ENCODE measurements around the gene ZNF563. TPM values are rescaled to one million over a fixed set of nuclear protein-coding genes. Genes with fewer than 3 reads are reported as not detected.
A peak's percentile ranks its signal among the peaks of the same experiment; 100 is the strongest.

The ZNF563 gene
- total RNA-seq, 4 donors from 2014 or later = 1.6 to 7.6 (median 5.5) TPM

DNA sequence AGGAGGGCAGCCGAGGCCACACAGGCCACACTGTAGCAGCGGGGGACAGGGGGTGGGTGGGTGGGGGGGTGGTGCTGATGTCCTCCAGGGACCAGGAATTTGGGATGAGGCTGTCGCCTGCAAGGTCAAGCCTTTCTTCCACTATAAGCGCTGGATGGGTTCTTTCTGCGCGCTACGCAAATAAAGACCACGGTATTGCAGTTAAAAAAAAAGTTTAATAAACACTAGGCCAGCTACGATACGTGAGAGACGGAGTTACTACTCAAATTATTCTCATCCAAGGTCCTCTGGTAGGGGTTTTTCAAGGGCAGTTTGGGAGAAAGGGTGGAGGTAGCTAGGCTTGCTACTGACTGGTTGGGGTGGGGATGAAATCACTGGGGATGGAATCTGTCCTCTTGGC is 38.2 kb downstream of the ZNF563 start:
- 36 to 43% methylated on average over 5 to 10 of the region's 11 CpGs for WGBS, 2 donors (ENCODE audit: low coverage in 1 of 2)
- H3K27ac ChIP-seq = peak overlapping the region; percentile 47 to 94 (median 92)
- ATAC-seq = no peak
- H3K4me1 ChIP-seq = peaks cover 0 to 43% (median 10%) of the 10 kb centered on the region in 3 donors
- no peaks in the 10 kb centered on the region for H3K9me3 ChIP-seq
- TF ChIP-seq POLR2A (IDR thresholded peaks at IDR 0.05) = no peak
- no peak for TF ChIP-seq EP300 (IDR thresholded peaks at IDR 0.05)
- no peak for TF ChIP-seq POLR2AphosphoS5 (IDR thresholded peaks at IDR 0.05)
- TF ChIP-seq, protein P1, sequence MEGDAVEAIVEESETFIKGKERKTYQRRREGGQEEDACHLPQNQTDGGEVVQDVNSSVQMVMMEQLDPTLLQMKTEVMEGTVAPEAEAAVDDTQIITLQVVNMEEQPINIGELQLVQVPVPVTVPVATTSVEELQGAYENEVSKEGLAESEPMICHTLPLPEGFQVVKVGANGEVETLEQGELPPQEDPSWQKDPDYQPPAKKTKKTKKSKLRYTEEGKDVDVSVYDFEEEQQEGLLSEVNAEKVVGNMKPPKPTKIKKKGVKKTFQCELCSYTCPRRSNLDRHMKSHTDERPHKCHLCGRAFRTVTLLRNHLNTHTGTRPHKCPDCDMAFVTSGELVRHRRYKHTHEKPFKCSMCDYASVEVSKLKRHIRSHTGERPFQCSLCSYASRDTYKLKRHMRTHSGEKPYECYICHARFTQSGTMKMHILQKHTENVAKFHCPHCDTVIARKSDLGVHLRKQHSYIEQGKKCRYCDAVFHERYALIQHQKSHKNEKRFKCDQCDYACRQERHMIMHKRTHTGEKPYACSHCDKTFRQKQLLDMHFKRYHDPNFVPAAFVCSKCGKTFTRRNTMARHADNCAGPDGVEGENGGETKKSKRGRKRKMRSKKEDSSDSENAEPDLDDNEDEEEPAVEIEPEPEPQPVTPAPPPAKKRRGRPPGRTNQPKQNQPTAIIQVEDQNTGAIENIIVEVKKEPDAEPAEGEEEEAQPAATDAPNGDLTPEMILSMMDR (IDR thresholded peaks at IDR 0.05) = no peak
- peak overlapping the region; percentile 71 to 92 for H3K4me3 ChIP-seq
- H3K27me3 ChIP-seq = no peaks in the 10 kb centered on the region
- no peaks in the 10 kb centered on the region for H3K36me3 ChIP-seq

DNA sequence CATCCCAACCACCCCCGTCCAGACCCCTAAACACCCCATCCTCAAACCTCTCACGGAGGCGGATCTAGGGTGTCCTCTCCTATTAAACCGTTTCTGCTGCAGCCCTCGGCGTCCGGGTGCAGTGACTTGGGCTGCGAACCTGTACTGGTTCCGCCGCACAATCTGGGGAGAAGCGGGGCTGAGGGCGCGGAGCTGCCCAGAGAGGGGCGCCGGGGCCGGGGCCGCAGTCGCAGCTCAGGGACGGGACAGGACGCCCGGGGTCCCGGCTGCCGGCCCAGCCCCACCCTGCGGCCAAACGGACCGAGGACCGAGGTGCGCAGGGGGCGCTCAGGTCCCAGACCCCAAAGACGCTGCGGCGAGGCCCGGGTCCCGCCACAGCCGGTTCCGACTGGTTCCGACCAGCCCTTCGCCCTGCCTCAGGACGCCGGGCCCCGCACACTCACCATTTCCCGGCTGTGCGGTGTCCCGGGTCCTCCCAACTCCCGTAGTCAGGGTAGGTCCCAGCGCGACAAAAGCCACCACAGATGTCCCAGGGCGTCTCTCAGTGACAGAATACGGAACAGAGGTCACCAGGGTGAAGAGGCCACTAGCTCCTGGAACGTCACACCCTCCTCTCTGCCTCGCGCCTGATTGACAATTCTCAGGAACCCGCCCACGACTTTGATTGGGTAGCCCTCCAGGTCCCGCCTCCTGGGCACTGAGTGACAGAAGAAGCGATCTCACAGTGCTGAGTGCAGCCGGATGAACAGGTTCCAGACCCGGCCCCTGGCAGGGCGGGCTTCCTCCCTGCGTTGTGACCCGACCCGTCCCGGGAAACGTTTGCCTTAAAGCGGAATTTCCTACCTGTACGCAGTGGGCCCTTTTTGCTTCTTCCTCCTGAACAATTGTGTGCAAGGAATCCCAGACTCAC is 38.9 kb downstream of the ZNF563 start, which contains the start of gene ZNF44:
Gene ZNF44, minus strand, starts transcription at position 635 of the 910 bp plus-strand sequence. Its CDS starts 189 bp downstream, at position 446.
- Histone ChIP-seq H3K27ac (peak within 1 kb of the TSS; percentile 89 to 94 (median 92)), H3K4me1 (peaks cover 0 to 50% (median 15%) of the 10 kb centered on the region in 3 donors), H3K9me3 (no peaks in the 10 kb centered on the region), H3K27me3 (no peaks in the 10 kb centered on the region), H3K4me3 (peak within 1 kb of the TSS; percentile 71 to 92), H3K36me3 (no peaks in the 10 kb centered on the region)
- 0% methylated on average over 10 of the region's 66 CpGs; no CpG with 5 or more reads in 1 of the 2 donors for WGBS, 2 donors (ENCODE audit: low coverage in 1 of 2)
- peak; percentile 99 for ATAC-seq
- TF ChIP-seq POLR2A (IDR thresholded peaks at IDR 0.05) (peak; percentile 36 to 47), POLR2AphosphoS5 (IDR thresholded peaks at IDR 0.05) (peak; percentile 72), EP300 (IDR thresholded peaks at IDR 0.05) (no peak)

DNA sequence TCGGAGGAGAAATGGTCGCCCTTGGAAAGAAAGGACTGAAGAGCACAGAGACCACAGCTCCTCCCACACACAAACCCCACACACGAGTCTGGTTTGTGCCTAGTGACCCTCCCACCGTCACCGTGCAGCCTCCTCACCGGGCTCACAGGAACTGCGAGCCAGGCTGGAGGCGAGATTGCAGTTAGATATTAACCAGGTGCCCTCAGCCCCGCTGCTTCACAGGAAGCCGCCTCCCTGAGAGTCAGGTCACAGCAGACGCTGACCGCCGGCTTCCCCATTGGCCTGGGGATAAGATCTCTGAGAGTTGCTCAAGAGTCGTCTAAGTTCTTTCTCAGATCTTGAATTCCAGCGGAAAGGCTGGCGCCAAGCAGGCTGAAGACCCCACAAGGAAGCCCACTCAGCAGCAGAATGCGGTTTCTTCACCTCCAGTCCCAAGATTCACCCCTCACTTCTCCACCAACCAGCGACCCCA is 39.6 kb downstream of the ZNF563 start:
- ATAC-seq = peak; percentile 47
- Histone ChIP-seq H3K4me1 (peaks cover 0 to 57% (median 19%) of the 10 kb centered on the region in 3 donors), H3K27me3 (no peaks in the 10 kb centered on the region), H3K36me3 (no peaks in the 10 kb centered on the region), H3K4me3 (peak overlapping the region; percentile 71 to 92), H3K27ac (peak overlapping the region; percentile 89 to 94 (median 92)), H3K9me3 (no peaks in the 10 kb centered on the region)
- no peak for TF ChIP-seq EP300 (IDR thresholded peaks at IDR 0.05)
- peak; percentile 63 for TF ChIP-seq POLR2AphosphoS5 (IDR thresholded peaks at IDR 0.05)
- TF ChIP-seq, protein P1 (IDR thresholded peaks at IDR 0.05) = no peak
- no peak for TF ChIP-seq POLR2A (IDR thresholded peaks at IDR 0.05)
- 0 to 2% methylated on average over 4 to 7 of the region's 18 CpGs for WGBS, 2 donors (ENCODE audit: low coverage in 1 of 2)

DNA sequence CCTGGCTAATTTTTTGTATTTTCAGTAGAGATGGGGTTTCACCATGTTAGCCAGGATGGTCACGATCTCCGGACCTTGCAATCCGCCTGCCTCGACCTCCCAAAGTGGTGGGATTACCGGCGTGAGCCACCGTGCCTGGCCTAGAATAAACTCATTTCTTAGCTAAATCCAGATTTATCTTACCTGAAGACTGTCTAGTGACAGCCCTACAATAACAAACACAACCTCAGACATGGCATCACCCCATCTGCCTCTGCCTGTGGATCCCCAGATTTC is 43.7 kb downstream of the ZNF563 start:
- TF ChIP-seq, protein P1 (IDR thresholded peaks at IDR 0.05) = no peak
- TF ChIP-seq EP300 (IDR thresholded peaks at IDR 0.05) (no peak), POLR2A (IDR thresholded peaks at IDR 0.05) (no peak), POLR2AphosphoS5 (IDR thresholded peaks at IDR 0.05) (no peak)
- H3K9me3 ChIP-seq = no peaks in the 10 kb centered on the region
- no peak for ATAC-seq
- peaks cover 0 to 58% (median 15%) of the 10 kb centered on the region in 3 donors for H3K4me1 ChIP-seq
- H3K27ac ChIP-seq = peak overlapping the region in 3 of 4 donors; percentile 51 to 55 (median 52)
- H3K36me3 ChIP-seq = peaks cover 0 to 7% of the 10 kb centered on the region in 2 donors
- H3K27me3 ChIP-seq = no peaks in the 10 kb centered on the region
- WGBS, 2 donors (ENCODE audit: low coverage in 1 of 2) = 87% methylated on average over 3 of the region's 7 CpGs; no CpG with 5 or more reads in 1 of the 2 donors
- no peak overlapping the region for H3K4me3 ChIP-seq

- H3K27ac ChIP-seq = no peak overlapping the region
- peaks cover 0 to 13% of the 10 kb centered on the region in 2 donors for H3K36me3 ChIP-seq
- H3K27me3 ChIP-seq = no peaks in the 10 kb centered on the region
- no peak for ATAC-seq
- no peak for TF ChIP-seq POLR2AphosphoS5 (IDR thresholded peaks at IDR 0.05)
- TF ChIP-seq POLR2A (IDR thresholded peaks at IDR 0.05) = no peak
- no peak for TF ChIP-seq EP300 (IDR thresholded peaks at IDR 0.05)
- TF ChIP-seq, protein P1 (IDR thresholded peaks at IDR 0.05) = no peak
- WGBS, 2 donors (ENCODE audit: low coverage in 1 of 2) = 64% methylated on average over 1 of the region's 1 CpG; no CpG with 5 or more reads in 1 of the 2 donors
- H3K4me3 ChIP-seq = no peak overlapping the region
- H3K4me1 ChIP-seq = peaks cover 0 to 51% (median 12%) of the 10 kb centered on the region in 3 donors
- peaks cover 0 to 5% (median 0%) of the 10 kb centered on the region in 3 donors for H3K9me3 ChIP-seq
These were observed 45.4 kb downstream of the ZNF563 start for GRCh38 chr19:12287958-12288500.

Measured in gastroesophageal sphincter (tissue), 4 donors.